NCI-H774 (cell line): Measurements from ENCODE around the gene SLAMF8.

Source experiments
- DNase-seq: peaks from one replicate; lab custom pipeline; 2025; lab: John Stamatoyannopoulos, UW

SLAMF8 gene

DNA sequence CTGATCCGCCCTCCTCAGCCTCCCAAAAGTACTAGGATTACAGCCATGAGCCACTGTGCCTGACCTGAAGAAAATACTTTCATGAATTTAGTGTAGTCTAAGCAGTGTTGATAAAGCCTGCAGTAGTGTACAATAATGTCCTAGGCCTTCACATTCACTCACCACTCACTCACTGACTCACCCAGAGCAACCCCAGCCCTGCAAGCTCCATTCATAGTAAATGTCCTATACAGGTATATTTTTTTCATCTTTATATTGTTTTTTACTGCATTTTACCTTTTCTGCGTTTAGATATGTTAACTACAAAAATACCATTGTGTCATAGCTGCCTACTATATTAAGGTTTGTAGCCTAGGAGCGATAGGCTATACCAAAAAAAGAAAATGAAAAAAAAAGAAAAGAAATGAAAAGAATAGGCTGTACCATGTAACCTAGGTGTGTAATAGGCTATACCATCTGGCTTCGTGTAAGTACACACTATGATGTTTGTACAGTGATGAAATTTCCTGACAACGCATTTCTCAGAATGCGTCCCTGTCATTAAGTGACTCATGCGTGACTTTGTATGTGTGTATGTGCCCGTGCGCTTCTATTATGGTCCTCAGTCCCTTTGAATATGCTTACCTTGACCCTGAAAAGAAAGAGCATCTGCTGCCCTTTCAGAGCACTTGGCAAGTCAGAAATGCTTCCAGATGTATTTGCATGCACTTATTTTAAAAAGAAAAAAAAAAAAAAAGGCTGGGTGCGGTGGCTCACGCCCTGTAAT, 9.2 kb upstream of the SLAMF8 start:
- peak; percentile 96 for DNase-seq

DNA sequence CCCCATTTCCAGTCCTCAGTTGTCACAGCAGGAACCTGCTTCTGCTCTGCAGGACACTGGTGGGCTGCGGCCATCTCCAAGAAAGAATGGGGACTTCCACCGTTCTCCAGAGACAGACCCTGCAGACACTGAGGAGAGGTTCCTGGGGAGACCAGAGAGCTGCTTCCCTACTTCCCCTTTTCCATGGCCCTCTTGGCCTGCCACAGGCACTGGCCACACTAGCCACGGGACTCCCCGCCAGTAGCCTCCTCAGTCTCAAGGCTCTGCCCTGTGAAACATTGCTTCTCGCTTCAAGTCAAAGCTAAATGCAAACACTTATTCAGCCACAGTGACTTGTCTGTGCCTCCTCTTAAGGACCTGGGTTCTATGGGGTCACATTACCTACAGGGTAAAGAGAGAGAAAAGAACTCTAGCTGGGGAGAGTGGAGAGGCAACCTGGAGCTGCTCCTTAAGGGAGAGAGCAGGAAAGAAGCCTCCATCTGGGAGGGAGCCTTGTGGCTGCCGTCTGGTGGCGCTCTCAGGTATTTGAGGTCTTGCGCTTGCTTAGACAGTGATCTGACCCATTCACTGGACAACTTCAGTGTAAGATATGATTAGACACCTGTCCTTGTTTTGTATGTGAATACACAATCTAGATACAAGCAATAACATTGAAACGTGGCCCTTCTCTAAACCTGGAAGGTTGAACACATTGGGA, 5.4 kb upstream of the SLAMF8 start:
- DNase-seq, result no peak

DNA sequence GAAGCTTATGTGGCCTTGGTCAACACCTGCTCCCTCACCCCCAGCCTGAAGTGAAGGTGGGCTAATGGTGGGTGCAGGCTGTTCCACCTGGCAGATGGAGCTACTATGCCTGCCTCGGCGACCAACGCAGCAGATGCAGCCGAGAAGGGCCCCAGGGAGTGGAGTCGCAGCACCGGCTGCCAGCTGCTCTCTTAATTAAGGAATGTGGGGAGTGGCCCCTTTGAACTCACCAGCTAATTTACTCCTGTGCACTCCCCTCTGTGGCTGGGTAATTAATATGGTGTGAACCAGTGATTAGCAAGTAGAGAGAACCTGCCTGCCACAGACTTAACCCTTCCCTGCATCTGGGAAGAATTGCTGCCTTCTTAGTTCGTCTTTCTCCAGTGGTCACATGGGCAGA, 3.3 kb upstream of the SLAMF8 start:
- no peak for DNase-seq

DNA sequence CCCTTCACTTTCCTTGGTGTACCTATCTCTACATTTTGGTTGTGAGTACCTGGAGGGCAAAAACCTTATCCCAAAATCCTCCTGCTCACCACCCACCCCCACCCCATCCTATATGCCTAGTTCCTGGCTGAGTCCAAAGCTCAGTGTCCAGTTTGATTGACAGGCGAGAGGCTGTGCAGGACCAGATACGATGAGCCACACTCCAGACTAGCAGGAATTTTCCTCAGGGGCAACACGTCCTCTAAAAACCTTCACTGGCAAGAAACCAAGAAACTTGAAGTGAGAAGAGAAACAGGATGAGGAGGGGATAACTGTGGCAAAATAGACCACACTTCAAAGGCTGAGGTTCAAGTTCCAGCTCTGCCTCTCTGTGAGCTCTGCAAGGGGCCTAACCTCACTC, 1.1 kb upstream of the SLAMF8 start:
- DNase-seq, result no peak

DNA sequence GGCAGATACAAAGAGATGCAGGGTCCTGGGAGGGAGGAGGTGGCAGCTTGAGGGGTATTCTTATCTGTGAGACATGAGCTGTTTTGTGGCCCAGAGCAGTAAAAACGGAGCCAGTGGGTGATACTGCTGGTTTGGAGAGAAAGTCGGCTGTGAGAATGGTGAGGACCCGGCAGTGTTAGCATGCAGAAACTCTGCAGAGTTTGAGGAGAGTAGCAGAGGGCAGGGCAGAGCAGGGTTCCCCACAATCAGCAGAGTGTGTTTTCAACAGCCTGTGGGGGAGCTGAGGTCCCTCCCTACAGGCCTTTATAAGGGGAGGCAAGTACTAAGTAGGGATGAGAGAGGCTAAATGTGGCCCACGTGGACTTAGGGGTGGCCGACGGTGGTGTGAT, 423 bp downstream of the SLAMF8 start:
- DNase-seq, result no peak

DNA sequence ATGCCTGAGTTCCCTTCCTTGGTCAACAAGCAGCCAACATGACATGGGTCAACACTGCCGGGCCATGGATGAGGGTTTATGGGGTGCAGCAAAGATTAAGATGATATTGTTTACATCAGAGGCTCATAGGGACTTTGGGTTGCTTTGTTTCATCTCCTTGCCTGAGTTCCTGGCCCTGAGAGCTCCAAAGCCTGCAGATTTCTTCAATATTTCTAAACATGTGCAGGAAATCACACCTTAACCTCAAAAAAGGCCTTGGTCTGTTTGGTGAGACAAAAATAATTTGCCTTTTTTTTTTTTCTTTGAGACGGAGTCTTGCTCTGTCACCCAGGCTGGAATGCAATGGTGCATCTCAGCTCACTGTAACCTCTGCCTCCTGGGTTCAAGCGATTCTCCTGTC, 876 bp downstream of the SLAMF8 start:
- no peak for DNase-seq

DNA sequence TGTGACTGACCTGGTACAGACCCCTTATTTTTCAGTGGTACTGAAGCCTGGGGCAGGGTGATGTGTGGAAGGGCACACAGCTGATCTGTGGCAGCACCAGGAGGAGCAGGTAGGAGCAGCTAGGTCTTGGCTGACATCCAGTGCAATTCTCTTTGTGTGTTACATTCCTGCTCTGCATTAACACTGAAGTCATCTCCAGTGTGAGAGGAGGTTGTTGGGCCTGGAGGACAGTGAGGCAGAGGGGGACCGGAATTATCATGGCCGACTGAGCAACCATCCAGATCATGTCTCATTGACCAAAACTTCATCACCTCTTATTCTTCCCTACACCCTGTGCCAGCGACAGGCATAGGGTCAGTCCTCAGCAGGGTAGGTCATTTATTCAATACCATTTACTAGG, 1.5 kb downstream of the SLAMF8 start:
- DNase-seq, result no peak

DNA sequence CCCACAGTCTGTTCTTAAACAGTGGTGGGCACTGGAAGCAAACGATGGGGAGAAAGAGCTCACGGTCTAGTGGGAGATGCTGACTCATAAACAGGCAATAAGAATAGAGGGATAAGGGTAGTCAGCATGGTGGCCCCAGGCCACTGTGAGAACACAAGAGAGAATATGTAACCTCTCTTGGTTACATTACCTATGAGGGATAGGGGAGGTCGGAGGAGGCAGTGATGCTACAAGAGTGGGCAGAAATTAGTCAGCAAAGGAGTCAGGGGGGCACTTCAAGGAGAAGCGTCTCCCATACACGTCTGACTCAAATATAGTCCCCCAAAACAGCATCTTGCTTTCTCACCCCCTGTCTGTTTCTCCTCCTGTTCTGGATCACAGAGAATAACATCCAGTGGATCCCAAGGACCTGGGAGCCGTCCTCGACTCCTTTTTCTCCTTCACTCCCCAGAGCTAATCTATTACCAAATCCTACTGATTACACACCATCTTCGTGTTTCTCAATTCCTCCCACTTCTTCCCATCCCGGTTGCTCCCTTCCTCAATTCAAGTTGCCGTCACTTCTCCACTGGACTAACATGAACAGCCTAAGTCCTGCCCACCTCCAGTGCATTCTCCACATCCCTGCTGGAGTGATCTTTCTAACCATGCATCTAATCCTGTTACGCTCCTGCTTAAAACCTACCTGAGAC, 2.1 kb downstream of the SLAMF8 start:
- DNase-seq, result no peak

DNA sequence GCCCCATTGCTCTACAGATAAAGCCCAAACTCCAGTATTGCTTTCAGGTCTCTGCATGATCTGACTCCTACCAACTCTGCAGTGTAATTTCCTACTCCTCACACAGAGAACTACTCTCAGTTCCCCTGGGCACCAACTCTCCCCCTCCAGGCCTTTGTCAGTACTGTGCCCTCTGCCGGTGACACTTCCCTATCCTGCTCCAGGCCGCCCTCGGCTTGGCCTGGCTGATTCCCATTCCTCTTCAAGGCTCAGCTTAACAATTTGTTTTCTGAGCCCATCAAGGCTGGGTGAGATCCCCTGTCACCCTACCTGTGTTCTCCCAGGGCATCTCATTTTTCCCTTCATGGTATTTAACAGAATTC, 2.6 kb downstream of the SLAMF8 start:
- no peak for DNase-seq

DNA sequence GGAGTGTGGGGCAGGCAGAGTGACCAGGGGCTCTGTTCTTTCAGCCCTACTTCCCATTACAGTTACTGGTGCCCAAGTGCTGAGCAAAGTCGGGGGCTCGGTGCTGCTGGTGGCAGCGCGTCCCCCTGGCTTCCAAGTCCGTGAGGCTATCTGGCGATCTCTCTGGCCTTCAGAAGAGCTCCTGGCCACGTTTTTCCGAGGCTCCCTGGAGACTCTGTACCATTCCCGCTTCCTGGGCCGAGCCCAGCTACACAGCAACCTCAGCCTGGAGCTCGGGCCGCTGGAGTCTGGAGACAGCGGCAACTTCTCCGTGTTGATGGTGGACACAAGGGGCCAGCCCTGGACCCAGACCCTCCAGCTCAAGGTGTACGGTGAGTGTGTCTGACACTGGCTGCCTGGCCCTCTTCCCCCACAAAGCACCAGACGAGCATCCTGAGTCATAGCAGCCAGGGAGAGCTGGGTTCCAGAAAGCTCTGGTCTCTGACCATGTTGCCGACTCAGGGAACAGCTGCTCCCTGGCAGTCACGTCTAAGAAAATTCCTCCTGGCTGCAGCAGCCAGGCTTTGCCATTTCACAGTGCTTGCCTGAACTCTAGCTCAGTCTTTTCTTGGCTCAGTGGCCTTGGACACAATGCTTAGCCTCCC, 3.3 kb downstream of the SLAMF8 start:
- no peak for DNase-seq

DNA sequence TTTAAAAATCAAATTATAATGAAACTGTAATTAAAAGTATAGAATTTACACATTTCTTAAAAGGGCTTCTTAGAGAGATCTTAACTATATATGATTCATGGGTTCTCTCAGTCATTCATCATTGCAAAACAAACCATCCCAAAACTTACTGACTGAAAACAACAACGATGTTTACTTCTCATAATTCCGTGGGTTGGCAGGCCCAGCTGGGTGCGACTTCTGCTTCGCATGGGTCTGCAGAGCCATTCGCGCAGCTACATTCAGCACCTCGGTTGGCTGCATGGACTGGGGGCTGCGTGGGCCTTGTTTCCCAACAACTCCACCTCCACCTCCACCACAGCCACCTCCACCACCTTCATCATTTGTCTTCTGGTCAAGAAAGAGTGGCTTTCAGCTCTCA, 4.0 kb downstream of the SLAMF8 start:
- DNase-seq, result no peak

DNA sequence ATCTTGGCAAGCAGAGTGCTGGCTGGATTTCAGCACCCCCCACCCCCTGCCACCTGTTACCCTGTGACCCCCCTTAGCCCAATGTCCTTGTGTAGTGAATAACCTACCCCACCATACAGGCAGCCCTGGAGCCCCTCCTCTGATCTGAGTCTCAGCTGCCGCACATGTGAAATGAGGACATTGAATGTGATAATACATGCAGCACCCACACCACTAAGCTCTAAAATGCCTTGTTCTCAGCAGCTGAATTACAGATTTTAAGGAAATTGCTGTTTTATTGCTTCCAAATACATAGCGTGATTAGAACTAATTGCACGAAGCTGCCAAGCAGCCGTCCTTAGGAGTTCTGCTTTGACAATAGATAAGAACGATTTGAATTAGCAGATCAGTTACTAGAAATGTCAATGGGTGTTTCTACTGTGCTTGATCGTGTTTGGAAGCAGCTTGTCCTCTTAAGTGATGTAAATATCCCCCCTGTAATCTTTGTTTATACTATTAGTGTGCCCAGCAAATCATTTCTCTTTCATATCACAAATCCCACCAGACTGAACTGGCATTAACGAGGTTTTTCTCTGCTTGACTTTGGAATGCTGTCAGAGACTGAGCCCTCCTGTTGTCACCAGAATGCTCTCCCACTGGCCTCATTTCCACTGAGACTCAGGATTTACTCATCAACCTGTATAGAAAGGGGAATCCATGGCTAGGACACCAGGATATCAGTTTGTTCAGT, 4.9 kb downstream of the SLAMF8 start:
- DNase-seq, result no peak

DNA sequence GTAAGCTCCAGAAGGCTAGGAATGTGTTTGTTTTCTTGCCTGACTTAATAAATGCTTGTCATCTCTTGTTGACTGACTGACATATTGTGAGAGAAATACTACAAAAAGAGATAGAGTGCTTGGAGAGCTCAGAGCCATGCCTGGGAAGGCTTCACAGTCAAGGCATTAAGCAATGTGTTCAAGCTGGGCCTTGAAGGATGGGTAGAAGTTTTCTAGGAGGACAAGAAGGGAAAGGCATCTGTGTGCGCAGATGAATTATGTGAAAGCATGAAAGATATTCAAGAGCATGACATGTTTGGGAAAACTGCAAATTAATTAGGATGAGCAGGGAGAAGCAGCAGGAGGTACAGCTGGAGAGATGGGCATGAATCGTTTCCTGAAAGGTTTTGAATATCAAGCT, 5.6 kb downstream of the SLAMF8 start:
- no peak for DNase-seq

DNA sequence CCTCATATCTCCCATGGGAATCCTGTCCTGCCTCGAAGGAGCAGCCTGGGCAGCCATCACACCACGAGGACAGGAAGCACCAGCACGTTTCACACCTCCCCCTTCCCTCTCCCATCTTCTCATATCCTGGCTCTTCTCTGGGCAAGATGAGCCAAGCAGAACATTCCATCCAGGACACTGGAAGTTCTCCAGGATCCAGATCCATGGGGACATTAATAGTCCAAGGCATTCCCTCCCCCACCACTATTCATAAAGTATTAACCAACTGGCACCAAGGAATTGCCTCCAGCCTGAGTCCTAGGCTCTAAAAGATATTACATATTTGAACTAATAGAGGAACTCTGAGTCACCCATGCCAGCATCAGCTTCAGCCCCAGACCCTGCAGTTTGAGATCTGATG, 8.7 kb downstream of the SLAMF8 start:
- DNase-seq, result no peak

DNA sequence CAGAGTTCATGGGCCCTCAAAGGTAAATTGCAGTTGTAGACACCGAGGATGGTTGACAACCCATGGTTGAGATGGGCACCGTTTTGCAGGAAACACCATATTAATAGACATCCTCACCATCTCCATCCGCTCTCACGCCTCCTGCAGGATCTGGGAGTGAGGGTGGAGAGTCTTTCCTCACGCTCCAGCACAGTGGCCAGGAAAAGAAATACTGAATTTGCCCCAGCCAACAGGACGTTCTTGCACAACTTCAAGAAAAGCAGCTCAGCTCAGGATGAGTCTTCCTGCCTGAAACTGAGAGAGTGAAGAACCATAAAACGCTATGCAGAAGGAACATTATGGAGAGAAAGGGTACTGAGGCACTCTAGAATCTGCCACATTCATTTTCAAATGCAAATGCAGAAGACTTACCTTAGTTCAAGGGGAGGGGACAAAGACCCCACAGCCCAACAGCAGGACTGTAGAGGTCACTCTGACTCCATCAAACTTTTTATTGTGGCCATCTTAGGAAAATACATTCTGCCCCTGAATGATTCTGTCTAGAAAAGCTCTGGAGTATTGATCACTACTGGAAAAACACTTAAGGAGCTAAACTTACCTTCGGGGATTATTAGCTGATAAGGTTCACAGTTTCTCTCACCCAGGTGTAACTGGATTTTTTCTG, 9.3 kb downstream of the SLAMF8 start:
- DNase-seq, result no peak

DNA sequence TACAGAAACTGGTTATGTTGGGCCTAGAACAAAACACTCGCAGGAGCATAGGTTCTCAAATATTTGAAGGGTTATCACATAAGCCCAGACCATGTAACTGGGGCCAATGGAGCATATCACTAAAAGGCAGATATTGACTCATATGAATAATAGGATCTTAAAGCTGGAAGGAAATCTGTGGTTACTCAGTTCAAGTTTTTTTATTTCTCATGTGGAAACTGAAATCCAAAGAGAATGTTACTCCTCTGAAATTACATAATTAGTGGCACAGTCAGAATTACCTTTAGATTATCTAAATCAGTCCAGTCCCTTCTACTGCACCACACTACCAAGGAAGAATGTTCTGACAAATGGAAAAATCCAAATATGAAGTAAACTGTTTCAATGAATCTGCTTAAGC, 12.0 kb downstream of the SLAMF8 start:
- no peak for DNase-seq

DNA sequence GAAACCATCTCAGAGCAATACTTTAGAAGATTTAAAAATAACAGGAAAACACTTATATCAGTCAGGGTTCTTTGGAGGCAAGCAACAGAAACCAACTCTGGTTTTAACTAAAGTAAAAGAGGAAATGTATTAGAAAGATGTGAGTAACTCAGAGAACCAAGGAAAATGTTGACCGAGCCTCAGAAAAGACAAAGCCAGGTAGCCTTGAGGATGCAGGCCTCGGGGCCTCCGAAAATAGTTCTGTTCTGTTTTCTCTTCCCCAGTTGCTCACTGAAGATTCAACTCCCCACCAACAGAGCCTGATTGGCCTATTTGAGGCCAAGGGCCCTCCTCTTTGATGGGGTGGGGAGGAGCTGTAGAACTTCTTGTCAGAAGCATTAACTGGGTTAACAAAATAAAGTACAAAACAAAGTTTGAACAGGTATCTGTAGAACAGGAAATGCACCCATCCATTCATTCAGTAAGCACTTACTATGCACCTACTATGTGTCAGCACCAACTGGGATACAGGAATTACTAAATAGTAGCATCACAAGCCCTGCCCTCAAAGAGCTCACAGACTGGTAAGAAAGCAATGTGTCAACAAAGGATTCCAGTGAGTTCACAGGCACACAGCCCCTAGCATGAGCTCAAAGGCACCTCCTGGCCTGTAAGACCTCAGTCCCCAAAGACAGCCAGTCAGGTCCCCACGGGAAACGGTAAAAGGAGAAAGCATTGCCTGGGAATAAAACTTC, 12.6 kb downstream of the SLAMF8 start:
- DNase-seq, result no peak

DNA sequence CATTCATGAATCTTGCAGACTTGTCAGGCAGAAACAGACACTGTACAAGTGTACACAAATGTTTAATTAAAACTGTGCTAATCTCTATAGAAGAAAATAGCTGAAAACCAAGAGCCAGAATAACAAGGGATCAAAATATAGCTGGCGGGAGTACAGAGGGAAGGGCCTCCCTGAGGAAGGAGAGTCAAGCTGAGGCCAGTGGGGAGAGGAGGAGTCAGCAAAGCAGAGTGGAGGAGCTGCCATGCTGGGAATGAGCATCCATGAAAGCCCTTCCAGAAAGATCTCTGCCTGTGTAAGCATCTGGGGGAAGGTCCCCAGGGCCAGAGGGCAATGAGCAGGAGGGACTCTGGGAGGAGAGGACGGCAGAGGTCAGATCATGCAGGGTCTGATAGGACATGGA, 15.1 kb downstream of the SLAMF8 start:
- DNase-seq, result no peak

DNA sequence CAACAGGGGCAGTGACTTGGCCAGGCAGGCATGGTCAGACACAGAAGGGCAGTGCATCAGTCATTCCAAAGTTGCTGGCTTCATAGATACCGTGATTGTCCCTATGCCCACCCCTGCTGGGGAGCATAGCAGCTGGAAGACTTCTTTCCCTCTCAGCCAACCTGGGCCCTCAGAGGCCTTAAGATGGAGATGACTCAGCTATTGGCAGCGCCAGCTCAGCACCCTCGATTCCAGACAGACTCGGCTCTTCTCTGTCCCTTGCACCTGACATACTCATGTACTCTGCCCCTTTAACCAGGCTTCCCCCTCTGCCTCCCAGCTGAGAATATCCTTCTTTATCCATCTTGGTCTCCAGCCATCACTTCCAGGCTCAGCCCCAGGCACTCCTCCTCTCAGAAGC, 16.8 kb downstream of the SLAMF8 start:
- no peak for DNase-seq

DNA sequence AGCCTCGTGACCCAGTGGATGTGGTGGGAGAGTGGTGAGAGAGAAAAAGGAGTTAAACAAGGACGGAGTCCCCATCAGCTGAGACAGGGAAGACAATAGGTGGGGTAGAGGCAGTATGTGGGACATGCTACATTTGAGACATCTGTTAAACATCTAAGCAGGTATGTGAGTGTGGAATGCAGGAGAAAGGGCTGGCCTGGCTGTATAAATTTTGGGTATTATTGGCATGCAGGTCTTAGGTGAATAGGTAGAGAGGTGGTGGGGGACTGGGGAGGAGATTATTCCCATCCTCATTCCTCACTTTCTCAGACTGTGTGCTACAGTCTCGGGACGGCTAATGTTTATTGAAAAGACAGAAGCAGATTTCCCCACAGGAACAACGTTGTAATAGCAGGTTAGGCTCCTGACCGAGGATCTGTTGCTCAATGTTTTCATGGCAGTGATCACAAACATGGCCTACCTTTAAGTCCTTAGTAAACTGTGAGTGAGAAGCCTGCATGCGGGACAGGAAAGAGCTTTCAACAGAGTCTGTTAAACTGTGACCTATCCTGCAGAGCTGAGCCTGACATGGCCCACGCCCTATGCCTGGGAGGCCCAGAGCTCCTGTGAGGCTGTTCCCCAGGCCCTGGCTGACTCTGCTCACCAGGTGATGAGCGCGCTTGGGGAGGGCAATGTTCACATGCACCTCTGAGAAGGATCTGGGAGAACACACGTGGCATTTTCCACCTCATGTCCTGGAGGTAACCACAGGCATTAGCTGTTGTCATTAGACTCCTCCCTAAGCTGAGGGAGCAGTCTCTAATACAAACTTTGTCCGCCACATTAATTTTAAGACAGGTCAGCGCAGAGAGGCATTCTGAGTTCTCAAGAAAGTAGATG, 19.3 kb downstream of the SLAMF8 start:
- no peak for DNase-seq
